ENCODE data around the gene SLC25A27. TPM values are rescaled to one million over a fixed set of nuclear protein-coding genes. Genes with fewer than 3 reads are reported as not detected.

Gene SLC25A27
- total RNA-seq, 2 experiments from 2014 or later, result 1.6 to 2.0 TPM

DNA sequence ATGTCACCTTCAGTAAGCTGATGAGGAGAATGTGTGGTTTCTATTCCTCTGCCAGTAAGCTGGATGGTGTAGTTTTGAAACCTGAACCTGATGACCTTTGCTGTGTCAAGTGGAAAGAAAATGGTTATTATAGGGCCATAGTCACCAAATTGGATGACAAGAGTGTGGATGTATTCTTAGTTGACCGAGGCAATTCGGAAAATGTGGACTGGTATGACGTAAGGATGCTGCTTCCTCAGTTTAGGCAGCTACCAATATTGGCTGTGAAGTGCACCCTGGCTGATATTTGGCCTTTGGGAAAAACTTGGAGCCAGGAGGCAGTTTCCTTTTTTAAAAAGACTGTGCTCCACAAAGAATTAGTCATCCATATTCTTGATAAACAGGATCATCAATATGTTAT lies 36.9 kb downstream of the SLC25A27 start:
- Mint-ChIP-seq H3K27me3 (ENCODE audit: low read depth) (peaks cover 9% of the 10 kb centered on the region), H3K36me3 (ENCODE audit: low read depth) (no peaks in the 10 kb centered on the region), H3K27ac (no peak overlapping the region), H3K9me3 (no peaks in the 10 kb centered on the region), H3K4me1 (ENCODE audit: low read depth) (no peaks in the 10 kb centered on the region), H3K4me3 (no peak overlapping the region)
- intact Hi-C loops (cut with micrococcal nuclease), result no loop called here
- no peak for DNase-seq
- CTCF ChIA-PET, result no interaction called here

DNA sequence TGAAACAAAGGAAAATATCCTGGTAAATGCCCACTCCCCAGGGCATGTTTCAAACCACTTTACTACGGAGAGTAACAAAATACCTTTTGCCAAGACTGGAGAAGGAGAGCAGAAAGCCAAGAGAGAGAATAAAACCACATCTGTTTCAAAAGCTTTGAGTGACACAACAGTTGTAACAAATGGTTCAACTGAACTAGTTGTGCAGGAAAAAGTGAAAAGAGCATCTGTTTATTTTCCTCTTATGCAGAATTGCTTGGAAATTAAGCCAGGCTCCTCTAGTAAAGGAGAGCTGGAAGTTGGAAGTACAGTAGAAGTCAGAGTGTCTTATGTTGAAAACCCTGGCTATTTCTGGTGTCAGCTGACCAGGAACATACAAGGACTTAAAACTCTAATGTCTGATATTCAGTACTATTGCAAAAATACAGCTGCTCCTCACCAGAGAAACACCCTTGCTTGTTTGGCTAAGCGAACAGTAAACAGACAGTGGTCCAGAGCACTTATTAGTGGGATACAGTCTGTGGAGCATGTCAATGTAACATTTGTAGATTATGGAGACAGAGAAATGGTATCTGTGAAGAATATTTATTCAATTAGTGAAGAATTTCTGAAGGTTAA lies 37.5 kb downstream of the SLC25A27 start:
- no peak overlapping the region for H3K4me3 Mint-ChIP-seq
- intact Hi-C loops (cut with micrococcal nuclease), result no loop called here
- DNase-seq, result no peak
- CTCF ChIA-PET, result no interaction called here
- peaks cover 9% of the 10 kb centered on the region for H3K27me3 Mint-ChIP-seq (ENCODE audit: low read depth)
- H3K9me3 Mint-ChIP-seq, result no peaks in the 10 kb centered on the region
- no peaks in the 10 kb centered on the region for H3K4me1 Mint-ChIP-seq (ENCODE audit: low read depth)
- no peak overlapping the region for H3K27ac Mint-ChIP-seq
- no peaks in the 10 kb centered on the region for H3K36me3 Mint-ChIP-seq (ENCODE audit: low read depth)

DNA sequence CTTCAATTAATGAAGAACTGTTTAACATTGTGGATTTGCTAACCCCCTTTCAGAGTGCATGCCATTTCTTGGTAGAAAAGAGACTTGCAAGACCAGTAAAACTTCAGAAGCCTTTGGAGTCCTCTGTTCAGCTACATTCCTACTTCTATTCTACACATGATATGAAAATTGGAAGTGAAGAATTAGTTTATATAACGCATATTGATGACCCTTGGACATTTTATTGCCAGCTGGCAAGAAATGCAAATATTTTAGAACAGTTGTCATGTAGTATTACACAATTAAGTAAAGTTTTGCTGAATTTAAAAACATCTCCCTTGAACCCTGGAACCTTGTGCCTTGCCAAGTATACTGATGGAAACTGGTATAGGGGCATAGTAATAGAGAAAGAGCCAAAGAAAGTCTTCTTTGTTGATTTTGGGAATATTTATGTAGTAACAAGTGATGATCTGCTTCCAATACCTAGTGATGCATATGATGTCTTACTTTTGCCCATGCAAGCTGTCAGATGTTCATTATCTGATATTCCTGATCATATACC lies 38.2 kb downstream of the SLC25A27 start:
- H3K27me3 Mint-ChIP-seq (ENCODE audit: low read depth), result peaks cover 15% of the 10 kb centered on the region
- CTCF ChIA-PET, result no interaction called here
- intact Hi-C loops (cut with micrococcal nuclease), result no loop called here

DNA sequence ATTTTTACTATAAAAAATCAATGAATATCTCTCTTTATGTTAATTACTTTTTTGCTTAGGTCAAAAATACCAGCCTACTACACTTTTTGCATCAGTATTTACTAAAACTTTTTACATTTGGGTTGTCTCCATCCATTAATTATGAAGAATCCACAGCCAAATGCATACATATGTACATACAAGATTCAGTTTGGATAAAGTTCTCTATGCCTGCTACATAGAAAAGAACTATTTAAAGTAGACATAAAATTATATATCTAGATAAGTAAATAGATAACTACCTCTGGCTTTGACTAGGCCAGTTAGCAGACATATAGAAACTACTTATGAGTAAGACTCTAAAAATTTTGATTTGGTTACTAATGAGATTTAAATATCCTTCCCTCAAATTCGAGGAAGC lies 47.2 kb downstream of the SLC25A27 start:
- Mint-ChIP-seq H3K4me3 (no peak overlapping the region), H3K27me3 (ENCODE audit: low read depth) (peaks cover 35% of the 10 kb centered on the region), H3K4me1 (ENCODE audit: low read depth) (no peaks in the 10 kb centered on the region), H3K9me3 (no peaks in the 10 kb centered on the region), H3K27ac (no peak overlapping the region), H3K36me3 (ENCODE audit: low read depth) (no peaks in the 10 kb centered on the region)
- CTCF ChIA-PET, result interaction anchor here (0.7 kb wide), 2 partner anchors 204 to 1021 kb away, joined by 3 read pairs; no protein-coding TSS in a partner anchor
- intact Hi-C loops (cut with micrococcal nuclease), result no loop called here
- DNase-seq, result no peak

More for the DNA sequence above, 38.2 kb downstream of the SLC25A27 start:
- Mint-ChIP-seq H3K27ac (no peak overlapping the region), H3K9me3 (no peaks in the 10 kb centered on the region), H3K4me1 (ENCODE audit: low read depth) (no peaks in the 10 kb centered on the region), H3K4me3 (no peak overlapping the region), H3K36me3 (ENCODE audit: low read depth) (no peaks in the 10 kb centered on the region)
- DNase-seq, result no peak

DNA sequence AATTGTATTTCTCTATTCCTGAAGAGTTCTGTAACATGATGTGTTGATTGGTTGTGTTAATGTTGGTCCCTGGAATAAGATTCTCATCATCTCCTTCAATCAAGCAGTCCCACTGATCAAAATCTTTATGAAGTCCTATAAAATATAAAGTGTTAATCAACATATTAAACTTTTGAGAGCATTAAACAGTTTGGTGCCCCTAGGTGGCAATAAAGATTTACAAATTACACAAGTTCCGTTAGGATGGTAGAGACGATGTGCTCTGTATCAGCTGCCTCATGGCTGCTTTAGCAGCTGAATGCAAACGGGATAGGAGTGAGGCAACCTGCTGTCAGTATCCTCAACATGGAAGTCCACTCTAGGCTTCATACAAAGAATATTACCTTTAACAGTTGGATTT lies 51.8 kb downstream of the SLC25A27 start:
- CTCF ChIA-PET, result interaction anchor here (1.7 kb wide), 1 partner anchor 144 kb away, joined by 4 read pairs; no protein-coding TSS in a partner anchor
- intact Hi-C loops (cut with micrococcal nuclease), result loop anchor here (1.0 to 2.0 kb wide), 2 partner anchors 76 to 343 kb away; no protein-coding TSS in a partner anchor
- Mint-ChIP-seq H3K27me3 (ENCODE audit: low read depth) (peaks cover 26% of the 10 kb centered on the region), H3K36me3 (ENCODE audit: low read depth) (no peaks in the 10 kb centered on the region), H3K4me3 (no peak overlapping the region), H3K4me1 (ENCODE audit: low read depth) (no peaks in the 10 kb centered on the region), H3K9me3 (no peaks in the 10 kb centered on the region), H3K27ac (no peak overlapping the region)
- no peak for DNase-seq

DNA sequence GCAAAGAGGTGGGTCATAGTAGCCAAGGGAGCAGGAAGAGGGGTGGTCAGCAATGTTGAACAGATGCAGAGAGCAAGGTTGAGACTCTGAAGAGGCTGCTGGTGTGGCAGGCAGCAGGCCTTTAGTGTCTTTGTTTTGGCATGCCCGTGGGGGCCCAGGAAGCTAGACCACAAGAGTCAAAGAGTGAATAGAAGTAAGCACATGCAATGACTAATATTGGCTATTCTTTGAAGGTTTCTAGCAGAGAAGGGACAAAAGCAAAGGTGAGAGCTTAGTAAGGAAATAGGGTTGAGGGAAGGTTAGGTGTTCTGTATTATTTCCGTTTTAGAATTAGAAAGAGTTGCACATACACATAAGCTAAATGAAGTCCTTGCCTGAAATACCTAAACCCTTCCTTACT lies 53.7 kb downstream of the SLC25A27 start:
- Mint-ChIP-seq H3K9me3 (no peaks in the 10 kb centered on the region), H3K4me3 (no peak overlapping the region), H3K4me1 (ENCODE audit: low read depth) (no peaks in the 10 kb centered on the region), H3K36me3 (ENCODE audit: low read depth) (no peaks in the 10 kb centered on the region), H3K27me3 (ENCODE audit: low read depth) (peaks cover 32% of the 10 kb centered on the region), H3K27ac (no peak overlapping the region)
- intact Hi-C loops (cut with micrococcal nuclease), result no loop called here
- no peak for DNase-seq
- CTCF ChIA-PET, result no interaction called here

DNA sequence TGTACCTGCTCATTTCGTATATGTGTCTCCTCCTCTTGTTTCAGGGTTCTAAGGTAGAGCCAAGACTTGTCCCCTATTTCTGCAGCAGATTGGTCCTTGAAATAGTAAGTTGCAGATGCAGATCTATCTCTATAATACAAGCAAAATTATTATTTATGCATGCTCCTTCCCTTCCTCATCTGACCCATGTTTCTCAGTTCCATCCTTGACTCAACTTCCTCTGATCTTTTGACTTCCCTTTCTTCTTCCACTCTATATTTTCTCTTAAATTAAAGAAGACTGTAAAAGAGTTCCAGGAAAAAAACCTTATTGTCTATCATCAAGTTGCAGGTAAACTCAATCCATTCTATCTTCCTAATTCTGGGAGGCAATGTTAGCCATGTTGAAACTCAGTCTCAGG lies 58.7 kb downstream of the SLC25A27 start:
- Mint-ChIP-seq H3K4me3 (no peak overlapping the region), H3K36me3 (ENCODE audit: low read depth) (no peaks in the 10 kb centered on the region), H3K9me3 (no peaks in the 10 kb centered on the region), H3K27ac (no peak overlapping the region), H3K4me1 (ENCODE audit: low read depth) (no peaks in the 10 kb centered on the region), H3K27me3 (ENCODE audit: low read depth) (peaks cover 21% of the 10 kb centered on the region)
- no peak for DNase-seq
- intact Hi-C loops (cut with micrococcal nuclease), result no loop called here
- CTCF ChIA-PET, result no interaction called here

DNA sequence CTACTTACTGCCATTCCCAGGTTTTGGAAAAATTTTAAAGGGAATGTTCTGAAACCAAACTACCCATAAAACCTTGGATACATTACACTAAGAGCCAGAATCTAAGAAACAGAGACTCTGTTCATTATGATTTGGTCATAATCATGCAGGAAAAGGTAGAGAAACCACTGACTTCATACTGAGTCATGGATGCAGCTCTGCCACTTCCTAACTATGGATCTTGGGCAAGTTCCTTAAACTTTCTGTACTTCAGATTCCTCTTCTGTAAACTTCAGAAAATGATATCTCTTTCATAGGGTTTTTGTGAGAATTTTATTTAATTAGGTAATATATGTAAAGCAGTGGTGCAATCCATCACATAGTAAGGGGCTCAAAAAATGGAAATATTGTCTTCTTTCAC lies 62.4 kb downstream of the SLC25A27 start:
- intact Hi-C loops (cut with micrococcal nuclease), result no loop called here
- DNase-seq, result no peak
- Mint-ChIP-seq H3K36me3 (ENCODE audit: low read depth) (no peaks in the 10 kb centered on the region), H3K27ac (no peak overlapping the region), H3K4me3 (no peak overlapping the region), H3K4me1 (ENCODE audit: low read depth) (no peaks in the 10 kb centered on the region), H3K9me3 (no peaks in the 10 kb centered on the region), H3K27me3 (ENCODE audit: low read depth) (peaks cover 17% of the 10 kb centered on the region)
- CTCF ChIA-PET, result no interaction called here

DNA sequence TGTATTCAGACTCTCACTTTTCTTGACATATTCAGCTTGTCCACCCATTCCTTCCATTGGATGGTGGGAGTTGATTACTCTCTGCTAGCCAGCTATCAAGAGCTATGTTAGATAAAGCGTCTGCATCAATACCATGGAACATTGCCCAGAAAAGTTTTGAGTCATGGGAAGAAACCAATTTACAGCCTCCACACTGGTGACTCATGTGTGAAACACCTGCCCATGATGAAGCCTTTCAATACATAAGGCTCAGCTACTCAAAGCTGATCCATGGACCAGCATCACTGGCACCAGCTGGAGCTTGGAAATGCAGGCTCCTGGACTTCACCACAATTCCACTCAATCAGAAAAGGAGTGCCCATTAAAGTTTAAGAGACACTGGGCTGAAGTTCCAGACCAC lies 66.3 kb downstream of the SLC25A27 start:
- H3K4me3 Mint-ChIP-seq, result no peak overlapping the region
- DNase-seq, result no peak
- peaks cover 16% of the 10 kb centered on the region for H3K27me3 Mint-ChIP-seq (ENCODE audit: low read depth)
- H3K36me3 Mint-ChIP-seq (ENCODE audit: low read depth), result no peaks in the 10 kb centered on the region
- no peak overlapping the region for H3K27ac Mint-ChIP-seq
- no peaks in the 10 kb centered on the region for H3K4me1 Mint-ChIP-seq (ENCODE audit: low read depth)
- no peaks in the 10 kb centered on the region for H3K9me3 Mint-ChIP-seq
- CTCF ChIA-PET, result no interaction called here
- intact Hi-C loops (cut with micrococcal nuclease), result no loop called here

DNA sequence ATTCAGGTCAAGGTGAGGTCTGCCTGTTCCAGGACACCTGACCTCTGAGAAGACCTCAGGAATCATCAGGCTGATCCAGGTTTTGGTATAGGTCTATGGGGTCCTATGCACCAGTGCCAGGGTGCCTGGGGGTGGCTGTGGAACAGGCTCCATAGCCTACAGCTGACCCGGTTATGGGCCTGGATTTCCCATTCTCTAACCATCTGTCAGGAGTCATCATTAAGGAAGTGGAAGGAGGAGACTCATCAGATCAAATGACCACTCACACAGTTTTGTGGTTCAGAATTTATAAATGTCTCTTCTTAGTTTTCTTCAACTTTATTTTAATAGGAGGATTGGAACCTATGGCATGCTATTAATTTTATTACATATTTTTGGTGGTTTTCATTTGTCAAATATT lies 67.6 kb downstream of the SLC25A27 start:
- CTCF ChIA-PET, result no interaction called here

More for the DNA sequence above, 67.6 kb downstream of the SLC25A27 start:
- H3K4me1 Mint-ChIP-seq (ENCODE audit: low read depth), result no peaks in the 10 kb centered on the region
- H3K27ac Mint-ChIP-seq, result no peak overlapping the region
- no peak overlapping the region for H3K4me3 Mint-ChIP-seq
- no peaks in the 10 kb centered on the region for H3K9me3 Mint-ChIP-seq
- H3K27me3 Mint-ChIP-seq (ENCODE audit: low read depth), result peaks cover 23% of the 10 kb centered on the region
- intact Hi-C loops (cut with micrococcal nuclease), result no loop called here
- no peak for DNase-seq
- no peaks in the 10 kb centered on the region for H3K36me3 Mint-ChIP-seq (ENCODE audit: low read depth)

Other genes starting within 250 kb of the SLC25A27 start
- gene RCAN2, start 161.5 kb upstream of the SLC25A27 start, total RNA-seq, result under 1 TPM; 0.37 to 0.43 TPM
- not detected for gene CYP39A1, start 157 bp upstream of the SLC25A27 start, total RNA-seq
- not detected for gene TDRD6, start 34.9 kb downstream of the SLC25A27 start, total RNA-seq
- not detected for gene PLA2G7, start 82.4 kb downstream of the SLC25A27 start, total RNA-seq
- gene ANKRD66, start 94.0 kb downstream of the SLC25A27 start, total RNA-seq, result not detected
- gene MEP1A, start 140.4 kb downstream of the SLC25A27 start, total RNA-seq, result not detected

Data from activated naive CD4-positive, alpha-beta T cell treated with anti-CD3 and anti-CD28 coated beads for 36 hours (primary cell).